ENCODE measurements around the gene TMEM258. TPM values are rescaled to one million over a fixed set of nuclear protein-coding genes. Genes with fewer than 3 reads are reported as not detected.

TMEM258 gene
- total RNA-seq, 1 donor from 2014 or later: 71.4 TPM

DNA sequence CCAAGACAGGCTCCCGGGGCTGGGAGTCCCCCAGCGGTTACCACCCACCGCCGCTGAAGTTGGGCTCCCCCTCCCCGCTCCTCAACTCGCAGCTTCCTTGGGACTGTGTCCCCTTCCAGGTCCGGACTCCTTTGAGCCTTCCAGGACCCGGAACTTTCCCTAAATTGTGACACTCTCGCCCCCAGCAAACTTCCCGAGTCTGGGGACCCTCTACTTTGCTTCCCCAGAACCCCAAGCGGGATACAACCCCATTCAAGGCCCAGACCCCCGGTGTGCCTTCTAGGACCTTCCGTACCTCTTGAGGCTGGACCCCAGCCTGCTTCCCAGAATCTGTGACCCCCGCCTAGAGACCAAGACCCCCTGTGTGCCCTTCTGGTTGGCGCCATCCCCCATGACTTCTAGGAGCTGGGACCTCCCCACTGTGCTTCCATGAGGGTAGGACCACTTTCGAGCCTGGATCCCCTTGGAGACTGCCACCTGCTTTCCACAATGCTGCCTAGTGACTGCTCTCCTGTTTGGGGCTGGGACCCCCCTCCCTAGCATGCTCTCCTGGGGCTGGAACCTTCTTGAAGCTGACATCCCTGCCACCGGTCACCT is 39.4 kb downstream of the TMEM258 start:
- no peaks in the 10 kb centered on the region for H3K36me3 ChIP-seq
- H3K4me1 ChIP-seq: peaks cover 20% of the 10 kb centered on the region
- H2AFZ ChIP-seq (replicated peaks): peak overlapping the region; percentile 82
- H3K79me2 ChIP-seq (ENCODE audit: low read depth): no peaks in the 10 kb centered on the region
- no peak overlapping the region for H3K9ac ChIP-seq
- H3K36me3 Mint-ChIP-seq: no peaks in the 10 kb centered on the region
- peak overlapping the region; percentile 89 for H3K4me2 ChIP-seq
- H3K27me3 Mint-ChIP-seq (ENCODE audit: insufficient read depth, low read depth): peaks cover 27% of the 10 kb centered on the region
- H3K9me3 ChIP-seq (ENCODE audit: low read depth): no peaks in the 10 kb centered on the region
- TF ChIP-seq EZH2 (IDR thresholded peaks at IDR 0.05) (peak; percentile 12), EZH2phosphoT487 (IDR thresholded peaks at IDR 0.05) (no peak)
- TF ChIP-seq, protein P1, sequence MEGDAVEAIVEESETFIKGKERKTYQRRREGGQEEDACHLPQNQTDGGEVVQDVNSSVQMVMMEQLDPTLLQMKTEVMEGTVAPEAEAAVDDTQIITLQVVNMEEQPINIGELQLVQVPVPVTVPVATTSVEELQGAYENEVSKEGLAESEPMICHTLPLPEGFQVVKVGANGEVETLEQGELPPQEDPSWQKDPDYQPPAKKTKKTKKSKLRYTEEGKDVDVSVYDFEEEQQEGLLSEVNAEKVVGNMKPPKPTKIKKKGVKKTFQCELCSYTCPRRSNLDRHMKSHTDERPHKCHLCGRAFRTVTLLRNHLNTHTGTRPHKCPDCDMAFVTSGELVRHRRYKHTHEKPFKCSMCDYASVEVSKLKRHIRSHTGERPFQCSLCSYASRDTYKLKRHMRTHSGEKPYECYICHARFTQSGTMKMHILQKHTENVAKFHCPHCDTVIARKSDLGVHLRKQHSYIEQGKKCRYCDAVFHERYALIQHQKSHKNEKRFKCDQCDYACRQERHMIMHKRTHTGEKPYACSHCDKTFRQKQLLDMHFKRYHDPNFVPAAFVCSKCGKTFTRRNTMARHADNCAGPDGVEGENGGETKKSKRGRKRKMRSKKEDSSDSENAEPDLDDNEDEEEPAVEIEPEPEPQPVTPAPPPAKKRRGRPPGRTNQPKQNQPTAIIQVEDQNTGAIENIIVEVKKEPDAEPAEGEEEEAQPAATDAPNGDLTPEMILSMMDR (IDR thresholded peaks at IDR 0.05): no peak
- H3K9me3 Mint-ChIP-seq: no peaks in the 10 kb centered on the region
- no peak for DNase-seq (ENCODE audit: low spot score)
- peaks cover 13% of the 10 kb centered on the region for H3F3A ChIP-seq (ENCODE audit: low read depth)
- H3K4me3 Mint-ChIP-seq: peak overlapping the region; percentile 85
- peaks cover 41% of the 10 kb centered on the region for H3K4me1 Mint-ChIP-seq
- H4K20me1 ChIP-seq (ENCODE audit: low read depth): no peaks in the 10 kb centered on the region
- peaks cover 33% of the 10 kb centered on the region for H3K27me3 ChIP-seq
- H3K27ac Mint-ChIP-seq: peak overlapping the region; percentile 63
- H3K27ac ChIP-seq: no peak overlapping the region
- peak overlapping the region; percentile 59 for H3K4me3 ChIP-seq

DNA sequence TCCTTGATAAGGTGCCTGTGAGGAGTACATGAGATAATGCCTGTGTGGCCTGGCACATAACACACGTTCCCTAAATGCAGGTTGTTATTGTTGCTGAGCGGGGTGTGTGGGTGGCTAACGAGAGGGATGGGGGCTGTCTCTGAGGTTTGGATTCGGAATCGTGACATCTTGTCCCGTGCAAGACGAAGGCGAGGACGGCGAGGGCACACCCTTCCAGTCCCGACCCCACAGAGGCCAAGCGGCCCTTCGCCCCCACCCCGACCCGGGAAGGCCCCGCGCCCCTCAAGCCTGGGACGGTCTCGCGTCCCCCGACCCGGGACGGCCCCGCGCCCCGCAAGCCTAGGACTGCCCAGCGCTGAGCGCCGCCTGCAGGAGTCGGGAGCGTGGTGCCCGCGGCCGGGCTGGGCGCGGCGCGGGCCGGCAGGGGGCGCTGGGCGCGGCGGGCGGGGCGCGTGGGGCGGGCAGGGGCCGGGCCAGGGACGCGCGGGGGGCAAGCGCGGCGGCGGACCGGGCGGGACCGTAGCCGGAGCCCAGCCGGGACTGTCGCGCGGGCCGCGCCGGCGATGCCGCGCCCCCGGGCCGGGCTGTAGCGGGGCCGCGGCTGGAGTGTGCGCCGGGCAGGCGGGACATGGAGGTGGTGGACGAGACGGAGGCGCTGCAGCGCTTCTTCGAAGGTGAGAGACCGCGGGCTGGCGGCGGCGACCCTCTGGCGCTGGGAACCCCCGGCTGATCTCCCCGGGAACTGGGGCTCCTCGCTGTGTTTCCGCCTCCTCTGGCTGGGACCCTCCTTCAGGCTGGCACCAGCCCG is 40.1 kb downstream of the TMEM258 start, which contains the start of gene MYRF:
Gene MYRF (plus strand): TSS at position 520 of the 808 bp plus-strand sequence. CDS start 109 bp downstream, at position 629.
- H3K4me2 ChIP-seq: peak within 1 kb of the TSS; percentile 89
- H3K27me3 Mint-ChIP-seq (ENCODE audit: insufficient read depth, low read depth): peaks cover 27% of the 10 kb centered on the region
- H3K27ac ChIP-seq: no peak within 1 kb of the TSS

DNA sequence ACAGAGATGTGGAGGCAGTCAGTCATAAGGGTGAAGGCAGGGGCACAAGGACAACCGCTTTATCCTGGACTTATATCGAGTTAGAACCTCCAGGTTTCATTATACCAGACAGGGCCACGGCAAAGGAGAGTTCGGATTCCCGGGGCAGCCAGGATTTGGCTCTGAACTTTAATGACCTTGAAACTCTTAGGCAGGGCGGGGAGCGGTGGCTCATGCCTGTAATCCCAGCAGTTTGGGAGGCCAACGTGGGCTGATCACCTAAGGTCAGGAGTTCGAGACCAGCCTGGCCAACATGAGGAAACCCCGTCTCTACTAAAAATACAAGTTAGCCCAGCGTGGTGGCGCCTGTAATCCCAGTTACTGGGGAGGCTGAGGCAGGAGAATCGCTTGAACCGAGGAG is 41.0 kb downstream of the TMEM258 start:
- peaks cover 48% of the 10 kb centered on the region for H3K4me1 Mint-ChIP-seq
- no peaks in the 10 kb centered on the region for H3K9me3 Mint-ChIP-seq
- H3K27ac ChIP-seq: no peak overlapping the region
- no peak overlapping the region for H3K9ac ChIP-seq
- no peaks in the 10 kb centered on the region for H3K36me3 Mint-ChIP-seq
- peak overlapping the region; percentile 70 for H3K4me3 Mint-ChIP-seq
- peaks cover 20% of the 10 kb centered on the region for H3K4me1 ChIP-seq
- H3K36me3 ChIP-seq: no peaks in the 10 kb centered on the region
- no peak for DNase-seq (ENCODE audit: low spot score)
- TF ChIP-seq, protein P1 (IDR thresholded peaks at IDR 0.05): no peak
- no peak for TF ChIP-seq EZH2phosphoT487 (IDR thresholded peaks at IDR 0.05)
- TF ChIP-seq EZH2 (IDR thresholded peaks at IDR 0.05): no peak
- no peaks in the 10 kb centered on the region for H3K79me2 ChIP-seq (ENCODE audit: low read depth)
- H3K4me3 ChIP-seq: no peak overlapping the region
- peaks cover 33% of the 10 kb centered on the region for H3K27me3 ChIP-seq
- peaks cover 13% of the 10 kb centered on the region for H3F3A ChIP-seq (ENCODE audit: low read depth)
- H4K20me1 ChIP-seq (ENCODE audit: low read depth): no peaks in the 10 kb centered on the region
- no peak overlapping the region for H3K27ac Mint-ChIP-seq
- no peak overlapping the region for H3K4me2 ChIP-seq
- H3K9me3 ChIP-seq (ENCODE audit: low read depth): no peaks in the 10 kb centered on the region
- H2AFZ ChIP-seq (replicated peaks): no peak overlapping the region
- peaks cover 28% of the 10 kb centered on the region for H3K27me3 Mint-ChIP-seq (ENCODE audit: insufficient read depth, low read depth)

More for the DNA sequence above, 40.1 kb downstream of the TMEM258 start, which contains the start of gene MYRF:
- H3K9ac ChIP-seq: no peak within 1 kb of the TSS
- no peaks in the 10 kb centered on the region for H3K36me3 ChIP-seq
- no peaks in the 10 kb centered on the region for H3K9me3 Mint-ChIP-seq
- H3K79me2 ChIP-seq (ENCODE audit: low read depth): no peaks in the 10 kb centered on the region
- peaks cover 44% of the 10 kb centered on the region for H3K4me1 Mint-ChIP-seq
- peak; percentile 88 for DNase-seq (ENCODE audit: low spot score)
- peak within 1 kb of the TSS; percentile 82 for H2AFZ ChIP-seq (replicated peaks)
- H3K9me3 ChIP-seq (ENCODE audit: low read depth): no peaks in the 10 kb centered on the region
- H4K20me1 ChIP-seq (ENCODE audit: low read depth): no peaks in the 10 kb centered on the region
- TF ChIP-seq, protein P1 (IDR thresholded peaks at IDR 0.05): peak; percentile 57
- no peak for TF ChIP-seq EZH2phosphoT487 (IDR thresholded peaks at IDR 0.05)
- TF ChIP-seq EZH2 (IDR thresholded peaks at IDR 0.05): peak; percentile 21
- peaks cover 33% of the 10 kb centered on the region for H3K27me3 ChIP-seq
- H3K4me1 ChIP-seq: peaks cover 20% of the 10 kb centered on the region
- H3K36me3 Mint-ChIP-seq: no peaks in the 10 kb centered on the region
- H3K4me3 ChIP-seq: peak within 1 kb of the TSS; percentile 59
- H3K4me3 Mint-ChIP-seq: peak within 1 kb of the TSS; percentile 85
- H3K27ac Mint-ChIP-seq: peak within 1 kb of the TSS; percentile 63
- H3F3A ChIP-seq (ENCODE audit: low read depth): peaks cover 13% of the 10 kb centered on the region

All from neural progenitor cell (in vitro differentiated cells).